ENCODE results near the gene TP73.

The TP73 gene

DNA sequence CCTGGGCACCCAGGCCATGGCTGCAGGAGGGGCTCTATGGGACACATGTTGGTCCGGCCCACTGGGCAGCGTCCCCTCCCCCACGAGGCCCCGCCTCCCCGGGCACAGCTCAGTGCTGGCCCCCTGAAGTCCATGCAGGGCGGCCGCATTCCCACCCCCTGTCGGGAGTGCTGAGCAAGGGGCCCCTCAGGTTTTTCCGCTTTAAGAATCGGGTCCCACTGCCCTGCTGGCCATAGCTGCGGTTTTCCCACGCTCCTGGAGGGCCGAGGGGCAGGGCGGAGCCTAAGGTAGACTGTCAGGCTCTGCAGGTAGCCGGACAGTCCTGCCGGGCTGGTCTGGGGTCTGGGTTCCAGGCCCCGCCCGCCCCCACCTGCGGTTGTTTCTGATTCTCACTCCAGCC is 56.5 kb downstream of the TP73 start:
- no peak for DNase-seq
- no peaks in the 10 kb centered on the region for H3K36me3 ChIP-seq
- H3K27ac ChIP-seq, result no peak overlapping the region
- H3K9me3 ChIP-seq, result no peaks in the 10 kb centered on the region
- intact Hi-C loops (cut with DNase I; ENCODE audit: low total_unique reads), result no loop called here
- H3K27me3 ChIP-seq, result peaks cover 0 to 87% of the 10 kb centered on the region in 2 donors
- peaks cover 0 to 14% (median 0%) of the 10 kb centered on the region in 4 donors for H3K4me1 ChIP-seq
- H3K4me3 ChIP-seq, result no peak overlapping the region
- TF ChIP-seq, protein P1, sequence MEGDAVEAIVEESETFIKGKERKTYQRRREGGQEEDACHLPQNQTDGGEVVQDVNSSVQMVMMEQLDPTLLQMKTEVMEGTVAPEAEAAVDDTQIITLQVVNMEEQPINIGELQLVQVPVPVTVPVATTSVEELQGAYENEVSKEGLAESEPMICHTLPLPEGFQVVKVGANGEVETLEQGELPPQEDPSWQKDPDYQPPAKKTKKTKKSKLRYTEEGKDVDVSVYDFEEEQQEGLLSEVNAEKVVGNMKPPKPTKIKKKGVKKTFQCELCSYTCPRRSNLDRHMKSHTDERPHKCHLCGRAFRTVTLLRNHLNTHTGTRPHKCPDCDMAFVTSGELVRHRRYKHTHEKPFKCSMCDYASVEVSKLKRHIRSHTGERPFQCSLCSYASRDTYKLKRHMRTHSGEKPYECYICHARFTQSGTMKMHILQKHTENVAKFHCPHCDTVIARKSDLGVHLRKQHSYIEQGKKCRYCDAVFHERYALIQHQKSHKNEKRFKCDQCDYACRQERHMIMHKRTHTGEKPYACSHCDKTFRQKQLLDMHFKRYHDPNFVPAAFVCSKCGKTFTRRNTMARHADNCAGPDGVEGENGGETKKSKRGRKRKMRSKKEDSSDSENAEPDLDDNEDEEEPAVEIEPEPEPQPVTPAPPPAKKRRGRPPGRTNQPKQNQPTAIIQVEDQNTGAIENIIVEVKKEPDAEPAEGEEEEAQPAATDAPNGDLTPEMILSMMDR (IDR thresholded peaks at IDR 0.05), result no peak

GRCh38 chr1:3710251-3710650 is 57.9 kb downstream of the TP73 start:
- TF ChIP-seq, protein P1 (IDR thresholded peaks at IDR 0.05), result no peak
- H3K4me3 ChIP-seq, result no peak overlapping the region
- no peaks in the 10 kb centered on the region for H3K9me3 ChIP-seq
- H3K36me3 ChIP-seq, result no peaks in the 10 kb centered on the region
- no peak for DNase-seq
- no peak overlapping the region for H3K27ac ChIP-seq
- peaks cover 0 to 89% of the 10 kb centered on the region in 2 donors for H3K27me3 ChIP-seq
- intact Hi-C loops (cut with DNase I; ENCODE audit: low total_unique reads), result loop anchor here (10.0 kb wide), 1 partner anchor 235 kb away; no protein-coding TSS in a partner anchor
- H3K4me1 ChIP-seq, result peaks cover 0 to 12% (median 2%) of the 10 kb centered on the region in 4 donors

GRCh38 chr1:3711381-3711779 is 59.1 kb downstream of the TP73 start:
- no peak for DNase-seq
- intact Hi-C loops (cut with DNase I; ENCODE audit: low total_unique reads), result loop anchor here (10.0 kb wide), 1 partner anchor 237 kb away; no protein-coding TSS in a partner anchor
- peaks cover 0 to 12% (median 2%) of the 10 kb centered on the region in 4 donors for H3K4me1 ChIP-seq

GRCh38 chr1:3711780-3712451 is 59.6 kb downstream of the TP73 start:
- Histone ChIP-seq H3K9me3 (no peaks in the 10 kb centered on the region), H3K4me3 (no peak overlapping the region), H3K4me1 (peaks cover 0 to 12% (median 2%) of the 10 kb centered on the region in 4 donors), H3K27me3 (peaks cover 0 to 90% of the 10 kb centered on the region in 2 donors), H3K27ac (no peak overlapping the region), H3K36me3 (no peaks in the 10 kb centered on the region)
- TF ChIP-seq, protein P1 (IDR thresholded peaks at IDR 0.05), result no peak
- no peak for DNase-seq
- intact Hi-C loops (cut with DNase I; ENCODE audit: low total_unique reads), result loop anchor here (10.0 kb wide), 1 partner anchor 237 kb away; no protein-coding TSS in a partner anchor

More at GRCh38 chr1:3711381-3711779, 59.1 kb downstream of the TP73 start:
- H3K9me3 ChIP-seq, result no peaks in the 10 kb centered on the region
- TF ChIP-seq, protein P1 (IDR thresholded peaks at IDR 0.05), result no peak
- peaks cover 0 to 90% of the 10 kb centered on the region in 2 donors for H3K27me3 ChIP-seq
- H3K4me3 ChIP-seq, result no peak overlapping the region
- no peak overlapping the region for H3K27ac ChIP-seq
- H3K36me3 ChIP-seq, result no peaks in the 10 kb centered on the region

GRCh38 chr1:3712573-3713535 is 60.5 kb downstream of the TP73 start:
- no peaks in the 10 kb centered on the region for H3K9me3 ChIP-seq
- H3K27ac ChIP-seq, result no peak overlapping the region
- H3K4me3 ChIP-seq, result no peak overlapping the region
- peaks cover 0 to 12% (median 2%) of the 10 kb centered on the region in 4 donors for H3K4me1 ChIP-seq
- intact Hi-C loops (cut with DNase I; ENCODE audit: low total_unique reads), result loop anchor here (10.0 kb wide), 1 partner anchor 238 kb away; no protein-coding TSS in a partner anchor
- DNase-seq, result no peak
- H3K27me3 ChIP-seq, result peaks cover 0 to 90% of the 10 kb centered on the region in 2 donors
- TF ChIP-seq, protein P1 (IDR thresholded peaks at IDR 0.05), result no peak
- H3K36me3 ChIP-seq, result no peaks in the 10 kb centered on the region
